ENCODE results near the gene DPH3. TPM values are rescaled to one million over a fixed set of nuclear protein-coding genes. Genes with fewer than 3 reads are reported as not detected.

The DPH3 gene
- total and polyA plus RNA-seq, 5 donors from 2014 or later: 19.6 to 30.0 (median 22.0) TPM

DNA sequence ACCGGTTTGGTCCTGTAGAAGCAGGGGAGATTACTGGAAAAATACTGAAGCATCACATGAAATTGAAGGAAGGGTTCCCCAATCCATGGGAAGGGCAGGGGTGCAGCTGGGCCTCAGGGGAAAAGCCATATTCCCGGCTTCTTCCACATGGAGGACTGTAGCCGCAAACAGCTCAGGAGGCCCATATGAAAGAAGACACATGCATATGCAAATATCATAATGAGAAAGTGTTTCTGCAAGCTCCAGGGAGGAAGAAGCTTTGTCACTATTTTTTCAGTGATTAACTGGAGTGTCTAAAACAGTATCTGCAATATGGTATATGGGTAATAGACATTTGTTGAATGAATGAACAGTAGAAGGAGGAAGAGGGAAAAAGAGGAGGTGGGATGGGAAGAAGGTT is 19.1 kb downstream of the DPH3 start:
- DNase-seq: no peak

DNA sequence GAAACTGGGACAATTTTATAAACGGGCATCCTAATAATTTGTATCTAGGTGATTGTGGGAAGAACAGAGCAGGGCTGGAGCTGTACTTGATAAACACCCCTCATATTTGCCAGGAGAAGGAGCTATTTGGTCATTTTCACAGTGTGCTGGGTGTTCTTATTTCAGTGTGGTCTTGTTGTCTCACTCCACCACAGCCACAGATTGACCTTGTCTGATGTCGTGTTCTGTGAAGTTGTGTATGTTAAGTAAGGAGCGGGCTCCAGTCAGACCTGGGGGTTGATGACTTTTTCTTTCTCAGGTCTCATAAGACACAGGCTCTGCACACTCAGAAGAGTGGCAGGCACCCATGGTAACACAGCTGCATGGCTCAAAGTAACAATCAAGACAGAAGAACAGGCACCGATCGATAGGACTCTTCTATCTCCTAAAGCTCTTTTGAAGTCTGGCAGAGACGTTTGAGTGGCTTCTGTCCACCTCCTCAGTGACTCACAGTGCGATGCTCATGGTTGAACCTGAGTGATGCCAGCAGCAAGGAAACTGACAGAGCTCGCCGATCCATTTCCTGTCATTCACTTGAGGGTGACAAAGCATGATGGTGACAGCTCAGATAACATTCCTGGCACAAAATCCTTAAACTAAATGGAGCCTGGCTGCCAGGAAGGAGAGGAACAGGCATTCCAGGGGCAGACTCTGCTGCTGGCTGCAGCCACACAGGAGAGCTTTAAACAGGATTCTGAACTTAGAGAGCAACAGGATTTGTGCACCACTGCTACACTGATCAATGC is 20.8 kb downstream of the DPH3 start:
- Mint-ChIP-seq H3K27ac (peak overlapping the region in 1 of 3 donors; percentile 0), H3K4me3 (no peak overlapping the region), H3K36me3 (peaks cover 3% of the 10 kb centered on the region), H3K27me3 (peaks cover 5% of the 10 kb centered on the region), H3K9me3 (no peaks in the 10 kb centered on the region), H3K4me1 (peaks cover 0 to 10% (median 2%) of the 10 kb centered on the region in 4 donors)
- ATAC-seq (ENCODE audit: low read depth in 2 of 2): no peak
- Histone ChIP-seq H3K4me1 (ENCODE audit: control insufficient read depth, insufficient read depth, low read length, poor library complexity, severe bottlenecking) (peaks cover 5% of the 10 kb centered on the region), H3K9me3 (ENCODE audit: control insufficient read depth in 2 of 2, low read length in 2 of 2) (no peaks in the 10 kb centered on the region), H3K27ac (ENCODE audit: insufficient read depth, low read length, poor library complexity, severe bottlenecking) (no peak overlapping the region), H3K36me3 (ENCODE audit: control insufficient read depth, insufficient read depth, low read length) (no peaks in the 10 kb centered on the region), H3K27me3 (ENCODE audit: control insufficient read depth, insufficient read depth, low read length) (no peaks in the 10 kb centered on the region), H3K4me3 (ENCODE audit: low read depth, low read length) (no peak overlapping the region)
- no peak for DNase-seq

More for the DNA sequence above, 19.1 kb downstream of the DPH3 start:
- Histone ChIP-seq H3K4me3 (ENCODE audit: low read depth, low read length) (no peak overlapping the region), H3K9me3 (ENCODE audit: control insufficient read depth in 2 of 2, low read length in 2 of 2) (no peaks in the 10 kb centered on the region), H3K27me3 (ENCODE audit: control insufficient read depth, insufficient read depth, low read length) (no peaks in the 10 kb centered on the region), H3K4me1 (ENCODE audit: control insufficient read depth, insufficient read depth, low read length, poor library complexity, severe bottlenecking) (peaks cover 5% of the 10 kb centered on the region), H3K36me3 (ENCODE audit: control insufficient read depth, insufficient read depth, low read length) (no peaks in the 10 kb centered on the region), H3K27ac (ENCODE audit: insufficient read depth, low read length, poor library complexity, severe bottlenecking) (no peak overlapping the region)
- peaks cover 3% of the 10 kb centered on the region for H3K36me3 Mint-ChIP-seq
- H3K27ac Mint-ChIP-seq: no peak overlapping the region
- H3K4me3 Mint-ChIP-seq: no peak overlapping the region
- no peaks in the 10 kb centered on the region for H3K9me3 Mint-ChIP-seq
- H3K4me1 Mint-ChIP-seq: peaks cover 0 to 10% (median 1%) of the 10 kb centered on the region in 4 donors
- ATAC-seq (ENCODE audit: low read depth in 2 of 2): no peak
- H3K27me3 Mint-ChIP-seq: peaks cover 5% of the 10 kb centered on the region

DNA sequence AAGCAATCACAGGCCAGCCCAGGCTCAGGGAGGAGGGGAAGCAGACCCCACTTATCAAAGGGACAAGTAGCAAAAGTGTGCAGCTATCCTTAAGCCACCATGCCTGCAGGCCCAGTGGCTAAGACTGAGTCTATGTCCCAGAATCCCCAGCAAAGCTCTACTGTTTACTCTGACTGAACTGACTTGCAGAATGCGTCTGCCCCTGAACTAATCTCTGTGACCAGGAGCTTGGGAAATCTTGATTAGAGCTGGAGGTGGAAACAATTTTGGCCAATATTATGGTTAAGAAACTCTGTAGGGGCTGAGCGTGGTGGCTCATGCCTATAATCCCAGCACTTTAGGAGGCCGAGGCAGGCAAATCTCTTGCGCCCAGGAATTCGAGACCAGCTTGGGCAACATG is 22.6 kb downstream of the DPH3 start:
- ATAC-seq (ENCODE audit: low read depth in 2 of 2) (no peak), DNase-seq (no peak)
- no peaks in the 10 kb centered on the region for H3K9me3 Mint-ChIP-seq
- H3K27me3 ChIP-seq (ENCODE audit: control insufficient read depth, insufficient read depth, low read length): no peaks in the 10 kb centered on the region
- peaks cover 0 to 5% (median 2%) of the 10 kb centered on the region in 4 donors for H3K4me1 Mint-ChIP-seq
- no peaks in the 10 kb centered on the region for H3K9me3 ChIP-seq (ENCODE audit: control insufficient read depth in 2 of 2, low read length in 2 of 2)
- no peaks in the 10 kb centered on the region for H3K36me3 ChIP-seq (ENCODE audit: control insufficient read depth, insufficient read depth, low read length)
- H3K27ac Mint-ChIP-seq: no peak overlapping the region
- no peak overlapping the region for H3K27ac ChIP-seq (ENCODE audit: insufficient read depth, low read length, poor library complexity, severe bottlenecking)
- peaks cover 8% of the 10 kb centered on the region for H3K27me3 Mint-ChIP-seq
- no peak overlapping the region for H3K4me3 Mint-ChIP-seq
- H3K4me3 ChIP-seq (ENCODE audit: low read depth, low read length): no peak overlapping the region
- peaks cover 3% of the 10 kb centered on the region for H3K36me3 Mint-ChIP-seq
- no peaks in the 10 kb centered on the region for H3K4me1 ChIP-seq (ENCODE audit: control insufficient read depth, insufficient read depth, low read length, poor library complexity, severe bottlenecking)

DNA sequence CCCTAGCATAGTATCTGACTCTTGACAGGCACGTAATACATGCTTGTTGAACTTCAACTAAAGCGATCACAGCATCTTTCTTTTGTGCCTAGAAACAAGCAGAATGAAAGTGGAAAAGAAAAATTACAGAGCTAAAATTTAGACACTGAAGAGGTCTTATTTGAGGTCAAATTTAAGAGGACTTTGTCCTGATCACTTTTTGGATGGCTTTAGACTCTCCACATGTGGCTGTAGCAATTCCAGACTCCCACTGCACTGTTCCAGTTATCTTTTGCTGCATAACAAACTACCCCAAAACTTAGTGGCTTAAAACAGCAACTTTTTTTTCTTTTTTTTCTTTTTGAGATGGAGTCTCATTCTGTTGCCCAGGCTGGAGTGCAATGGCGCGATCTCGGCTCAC is 23.5 kb downstream of the DPH3 start:
- ATAC-seq (ENCODE audit: low read depth in 2 of 2): no peak
- Histone ChIP-seq H3K9me3 (ENCODE audit: control insufficient read depth in 2 of 2, low read length in 2 of 2) (no peaks in the 10 kb centered on the region), H3K27ac (ENCODE audit: insufficient read depth, low read length, poor library complexity, severe bottlenecking) (no peak overlapping the region), H3K27me3 (ENCODE audit: control insufficient read depth, insufficient read depth, low read length) (no peaks in the 10 kb centered on the region), H3K4me3 (ENCODE audit: low read depth, low read length) (no peak overlapping the region), H3K36me3 (ENCODE audit: control insufficient read depth, insufficient read depth, low read length) (no peaks in the 10 kb centered on the region), H3K4me1 (ENCODE audit: control insufficient read depth, insufficient read depth, low read length, poor library complexity, severe bottlenecking) (no peaks in the 10 kb centered on the region)
- H3K4me1 Mint-ChIP-seq: peaks cover 0 to 4% (median 0%) of the 10 kb centered on the region in 4 donors
- H3K27ac Mint-ChIP-seq: no peak overlapping the region
- no peaks in the 10 kb centered on the region for H3K9me3 Mint-ChIP-seq
- peaks cover 3% of the 10 kb centered on the region for H3K36me3 Mint-ChIP-seq
- peaks cover 10% of the 10 kb centered on the region for H3K27me3 Mint-ChIP-seq
- no peak for DNase-seq
- no peak overlapping the region for H3K4me3 Mint-ChIP-seq

DNA sequence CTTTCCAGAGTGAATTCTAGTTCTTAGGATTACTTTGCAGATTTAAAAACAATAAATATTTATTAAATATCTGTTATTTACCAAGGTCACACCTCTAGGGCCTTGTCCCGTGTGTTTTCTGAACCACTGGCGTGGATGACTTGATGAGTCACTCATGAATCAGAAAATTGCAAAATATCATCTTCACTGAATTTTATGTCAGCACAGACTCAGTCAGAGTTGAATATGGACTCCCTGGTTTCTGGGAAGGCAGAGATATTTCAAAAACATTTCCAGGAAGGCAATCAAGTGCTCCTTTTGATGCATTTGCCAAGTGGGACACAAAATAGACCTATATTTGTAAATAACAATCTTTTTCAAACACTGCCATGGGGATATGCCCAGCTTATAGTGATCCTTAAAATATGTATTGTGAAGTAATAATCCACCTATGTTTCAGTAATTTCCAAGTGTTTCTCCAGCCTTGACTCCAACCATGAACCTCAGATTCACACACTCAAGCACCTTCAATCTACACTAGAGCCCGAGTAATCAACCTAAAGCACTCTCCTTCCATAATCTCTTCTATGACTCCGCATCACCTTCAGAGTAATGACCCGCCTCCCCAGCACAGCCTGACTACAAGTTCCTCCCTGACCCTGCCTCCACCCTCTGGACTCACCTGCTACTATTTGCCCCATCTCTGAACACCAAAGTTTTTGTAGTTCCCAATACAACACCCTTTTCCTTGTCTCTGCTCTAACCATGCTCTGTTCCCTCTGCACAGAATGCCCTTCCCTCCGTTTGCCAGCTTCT is 24.3 kb downstream of the DPH3 start:
- peak in 1 of 3 donors; percentile 39 for DNase-seq
- no peaks in the 10 kb centered on the region for H3K36me3 ChIP-seq (ENCODE audit: control insufficient read depth, insufficient read depth, low read length)
- H3K27ac ChIP-seq (ENCODE audit: insufficient read depth, low read length, poor library complexity, severe bottlenecking): no peak overlapping the region
- Mint-ChIP-seq H3K36me3 (peaks cover 3% of the 10 kb centered on the region), H3K27me3 (peaks cover 10% of the 10 kb centered on the region), H3K9me3 (no peaks in the 10 kb centered on the region), H3K27ac (peak overlapping the region in 2 of 3 donors; percentile 39 to 81), H3K4me3 (no peak overlapping the region), H3K4me1 (peaks cover 0 to 4% (median 0%) of the 10 kb centered on the region in 4 donors)
- no peak overlapping the region for H3K4me3 ChIP-seq (ENCODE audit: low read depth, low read length)
- H3K27me3 ChIP-seq (ENCODE audit: control insufficient read depth, insufficient read depth, low read length): no peaks in the 10 kb centered on the region
- H3K4me1 ChIP-seq (ENCODE audit: control insufficient read depth, insufficient read depth, low read length, poor library complexity, severe bottlenecking): no peaks in the 10 kb centered on the region
- no peak for ATAC-seq (ENCODE audit: low read depth in 2 of 2)
- H3K9me3 ChIP-seq (ENCODE audit: control insufficient read depth in 2 of 2, low read length in 2 of 2): no peaks in the 10 kb centered on the region

DNA sequence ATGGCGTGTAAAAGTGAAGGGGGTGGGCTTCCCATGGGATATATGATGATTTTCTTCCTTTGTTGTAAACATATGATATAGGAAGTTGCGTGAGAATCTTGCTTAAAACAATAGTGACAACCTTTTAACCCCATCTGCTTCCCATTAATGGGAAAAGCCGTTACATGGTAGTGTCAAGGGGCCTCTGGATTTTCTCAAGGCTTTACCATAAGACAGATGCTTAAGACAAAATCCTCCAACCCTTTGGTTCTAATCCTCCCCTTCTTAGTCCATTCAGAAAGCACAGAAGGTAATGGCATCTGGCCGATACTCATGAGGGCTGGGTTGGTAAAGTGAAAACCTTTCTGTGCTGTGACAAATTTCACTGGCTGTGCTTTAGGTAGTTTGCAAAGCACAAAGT is 25.0 kb downstream of the DPH3 start:
- H3K4me3 ChIP-seq (ENCODE audit: low read depth, low read length): no peak overlapping the region
- Mint-ChIP-seq H3K27me3 (peaks cover 13% of the 10 kb centered on the region), H3K27ac (no peak overlapping the region), H3K9me3 (no peaks in the 10 kb centered on the region), H3K4me1 (peaks cover 0 to 4% (median 0%) of the 10 kb centered on the region in 4 donors), H3K4me3 (no peak overlapping the region), H3K36me3 (peaks cover 3% of the 10 kb centered on the region)
- H3K36me3 ChIP-seq (ENCODE audit: control insufficient read depth, insufficient read depth, low read length): no peaks in the 10 kb centered on the region
- H3K9me3 ChIP-seq (ENCODE audit: control insufficient read depth in 2 of 2, low read length in 2 of 2): no peaks in the 10 kb centered on the region
- no peaks in the 10 kb centered on the region for H3K4me1 ChIP-seq (ENCODE audit: control insufficient read depth, insufficient read depth, low read length, poor library complexity, severe bottlenecking)
- ATAC-seq (ENCODE audit: low read depth in 2 of 2) (no peak), DNase-seq (no peak)
- no peaks in the 10 kb centered on the region for H3K27me3 ChIP-seq (ENCODE audit: control insufficient read depth, insufficient read depth, low read length)
- no peak overlapping the region for H3K27ac ChIP-seq (ENCODE audit: insufficient read depth, low read length, poor library complexity, severe bottlenecking)

DNA sequence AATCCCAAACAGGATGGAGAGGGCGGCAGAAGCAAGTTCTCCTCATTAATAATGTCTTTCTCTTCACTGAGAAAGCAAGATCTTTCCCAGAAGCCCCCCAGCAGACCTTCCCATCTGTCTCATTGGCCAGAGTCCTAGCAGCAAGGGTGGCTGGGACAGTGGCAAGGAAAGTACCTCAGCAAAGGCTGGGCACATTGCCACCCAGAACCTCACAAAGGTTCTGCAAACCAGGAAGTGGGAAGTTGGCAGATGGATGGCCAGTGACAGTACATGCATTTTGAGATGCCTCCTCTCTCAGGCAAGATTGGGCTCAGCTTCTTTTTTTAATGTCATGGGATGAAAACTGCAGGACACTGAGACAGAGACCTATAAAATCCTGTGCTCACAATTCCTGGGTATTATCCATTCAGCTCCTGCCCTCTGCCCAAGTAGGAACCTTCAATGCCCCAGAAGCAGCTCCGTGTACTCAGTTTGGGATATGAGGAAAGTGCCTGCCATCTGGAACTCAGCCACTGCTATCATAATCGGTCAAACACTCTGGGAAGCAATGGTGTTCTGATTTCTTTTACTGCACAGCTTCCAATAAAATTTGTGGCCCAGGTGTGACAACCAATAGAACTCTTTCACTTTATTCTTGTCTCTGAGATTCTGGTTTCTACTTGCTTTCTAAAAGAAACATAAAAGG is 25.5 kb downstream of the DPH3 start:
- H3K4me3 ChIP-seq (ENCODE audit: low read depth, low read length): no peak overlapping the region
- H3K4me1 ChIP-seq (ENCODE audit: control insufficient read depth, insufficient read depth, low read length, poor library complexity, severe bottlenecking): no peaks in the 10 kb centered on the region
- H3K27ac Mint-ChIP-seq: no peak overlapping the region
- H3K36me3 ChIP-seq (ENCODE audit: control insufficient read depth, insufficient read depth, low read length): no peaks in the 10 kb centered on the region
- ATAC-seq (ENCODE audit: low read depth in 2 of 2) (no peak), DNase-seq (no peak)
- no peaks in the 10 kb centered on the region for H3K27me3 ChIP-seq (ENCODE audit: control insufficient read depth, insufficient read depth, low read length)
- H3K9me3 ChIP-seq (ENCODE audit: control insufficient read depth in 2 of 2, low read length in 2 of 2): no peaks in the 10 kb centered on the region
- H3K27ac ChIP-seq (ENCODE audit: insufficient read depth, low read length, poor library complexity, severe bottlenecking): no peak overlapping the region
- no peaks in the 10 kb centered on the region for H3K9me3 Mint-ChIP-seq
- peaks cover 13% of the 10 kb centered on the region for H3K27me3 Mint-ChIP-seq
- H3K36me3 Mint-ChIP-seq: peaks cover 3% of the 10 kb centered on the region
- peaks cover 0 to 4% (median 2%) of the 10 kb centered on the region in 4 donors for H3K4me1 Mint-ChIP-seq
- H3K4me3 Mint-ChIP-seq: no peak overlapping the region

All from CD4-positive, CD25-positive, alpha-beta regulatory T cell (primary cell).